Measurements from ENCODE around the gene SEC14L1.

SEC14L1 gene

GRCh38 chr17:77185137-77185536 lies 44.4 kb downstream of the SEC14L1 start:
- no peak overlapping the region for H3K4me3 ChIP-seq (ENCODE audit: low read length)
- TF ChIP-seq CTCF (IDR thresholded peaks at IDR 0.05; ENCODE audit: insufficient read depth, low read depth, low read length, missing control alignments), result no peak
- DNase-seq (ENCODE audit: low read depth), result no peak

- no peak for DNase-seq (ENCODE audit: low read depth)
- no peak for TF ChIP-seq CTCF (IDR thresholded peaks at IDR 0.05; ENCODE audit: insufficient read depth, low read depth, low read length, missing control alignments)
- H3K4me3 ChIP-seq (ENCODE audit: low read length), result no peak overlapping the region
Measured at GRCh38 chr17:77186141-77186604, 45.4 kb downstream of the SEC14L1 start.

GRCh38 chr17:77188084-77189066 lies 47.6 kb downstream of the SEC14L1 start:
- H3K4me3 ChIP-seq (ENCODE audit: low read length), result no peak overlapping the region
- TF ChIP-seq CTCF (IDR thresholded peaks at IDR 0.05; ENCODE audit: insufficient read depth, low read depth, low read length, missing control alignments), result no peak
- DNase-seq (ENCODE audit: low read depth), result no peak

GRCh38 chr17:77189148-77189547 lies 48.4 kb downstream of the SEC14L1 start:
- DNase-seq (ENCODE audit: low read depth), result no peak
- H3K4me3 ChIP-seq (ENCODE audit: low read length), result no peak overlapping the region
- no peak for TF ChIP-seq CTCF (IDR thresholded peaks at IDR 0.05; ENCODE audit: insufficient read depth, low read depth, low read length, missing control alignments)

- DNase-seq (ENCODE audit: low read depth), result no peak
- H3K4me3 ChIP-seq (ENCODE audit: low read length), result no peak overlapping the region
- TF ChIP-seq CTCF (IDR thresholded peaks at IDR 0.05; ENCODE audit: insufficient read depth, low read depth, low read length, missing control alignments), result no peak
Measured at GRCh38 chr17:77190576-77190975, 49.8 kb downstream of the SEC14L1 start.

GRCh38 chr17:77191244-77191643 lies 50.5 kb downstream of the SEC14L1 start:
- DNase-seq (ENCODE audit: low read depth), result no peak
- no peak for TF ChIP-seq CTCF (IDR thresholded peaks at IDR 0.05; ENCODE audit: insufficient read depth, low read depth, low read length, missing control alignments)
- no peak overlapping the region for H3K4me3 ChIP-seq (ENCODE audit: low read length)
